T-helper 1 cell treated with Interleukin-12 subunit alpha and Interleukin-12 subunit beta and Interleukin-4 antibody, amounts not matched to agents 30 μg/mL and 1 μg/mL, for 36 hours (primary cell): ENCODE data around the gene REELD1.
A peak's percentile ranks its signal among the peaks of the same experiment; 100 is the strongest.

ENCODE experiments used
- H3K27ac Mint-ChIP-seq: one replicate; pipeline ENCODE4 v1.8.0; 2021; ENCODE audit warnings: mild to moderate bottlenecking, mixed read lengths
- H3K27me3 Mint-ChIP-seq: one replicate; pipeline ENCODE4 v1.8.0; 2021; ENCODE audit warnings: low read depth, mixed read lengths
- H3K36me3 Mint-ChIP-seq: one replicate; pipeline ENCODE4 v1.8.0; 2021; ENCODE audit warnings: low read depth, mixed read lengths
- H3K4me1 Mint-ChIP-seq: one replicate; pipeline ENCODE4 v1.8.0; 2021; ENCODE audit warnings: low read depth, mixed read lengths
- H3K4me3 Mint-ChIP-seq: one replicate; pipeline ENCODE4 v1.8.0; 2021; ENCODE audit warnings: mild to moderate bottlenecking, moderate library complexity, mixed read lengths
- H3K9me3 Mint-ChIP-seq: one replicate; pipeline ENCODE4 v1.8.0; 2021; ENCODE audit warnings: mixed read lengths

The REELD1 gene

DNA sequence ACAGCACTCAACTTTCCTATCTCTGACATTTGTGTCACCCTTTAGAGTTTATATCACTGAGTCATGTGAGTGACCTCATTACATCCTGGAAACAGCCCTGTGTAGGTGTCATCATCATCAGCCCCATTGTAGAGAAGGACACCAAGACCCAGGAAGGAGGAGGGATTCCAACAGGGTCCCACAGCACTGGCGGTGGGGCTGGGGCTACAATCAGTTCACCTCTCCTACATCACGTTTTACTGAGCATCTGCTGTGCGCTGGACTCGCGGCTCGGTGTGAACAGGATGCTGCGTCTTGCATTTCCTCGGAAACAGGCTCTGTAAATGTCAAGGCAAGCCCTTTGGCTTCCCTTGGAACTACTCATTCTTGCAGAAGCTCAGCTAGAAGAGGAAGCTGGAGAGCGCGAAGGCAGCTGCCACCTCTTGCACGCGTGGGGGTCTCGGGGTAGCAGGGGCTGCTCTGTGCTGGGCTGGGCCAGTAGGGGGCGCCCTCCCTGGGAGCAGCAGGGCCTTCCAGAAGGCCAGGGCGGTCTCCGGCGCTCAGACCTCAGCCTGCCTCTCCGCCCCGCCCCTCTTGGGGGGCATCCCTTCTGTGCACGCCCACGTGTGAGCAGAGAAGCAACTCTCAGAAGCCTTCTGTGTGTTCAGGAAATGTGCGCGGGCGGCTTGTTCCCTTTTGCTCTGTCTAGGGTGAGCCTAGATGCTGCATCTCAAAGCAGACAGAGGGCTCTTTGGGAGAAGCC, 29.0 kb downstream of the REELD1 start:
- Mint-ChIP-seq H3K36me3 (no peaks in the 10 kb centered on the region), H3K9me3 (no peaks in the 10 kb centered on the region), H3K27me3 (no peaks in the 10 kb centered on the region), H3K4me1 (peaks cover 3% of the 10 kb centered on the region), H3K4me3 (peak overlapping the region; percentile 46), H3K27ac (peak overlapping the region; percentile 59)

DNA sequence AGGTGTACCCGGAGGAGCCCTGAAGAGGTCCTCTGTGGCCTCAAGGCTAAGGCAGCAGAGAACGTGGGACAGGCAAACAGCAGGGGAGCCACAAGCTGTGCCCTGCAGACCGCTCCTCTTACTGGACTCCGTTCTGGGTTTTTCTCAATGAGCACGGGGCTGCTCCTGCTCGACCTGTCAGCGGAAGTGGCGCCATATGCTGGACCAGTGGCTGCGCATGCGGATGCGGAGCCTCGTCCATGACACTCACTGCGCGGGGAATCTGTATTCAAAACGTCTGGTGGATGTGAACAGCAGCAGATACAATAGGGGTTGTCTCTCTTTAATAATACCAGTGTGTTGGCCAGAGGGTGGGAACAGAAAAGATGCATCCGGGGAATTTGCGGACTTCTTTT, 29.5 kb downstream of the REELD1 start:
- H3K27ac Mint-ChIP-seq = peak overlapping the region; percentile 41
- H3K27me3 Mint-ChIP-seq = no peaks in the 10 kb centered on the region
- H3K9me3 Mint-ChIP-seq = no peaks in the 10 kb centered on the region
- no peak overlapping the region for H3K4me3 Mint-ChIP-seq
- H3K4me1 Mint-ChIP-seq = peaks cover 3% of the 10 kb centered on the region
- no peaks in the 10 kb centered on the region for H3K36me3 Mint-ChIP-seq

DNA sequence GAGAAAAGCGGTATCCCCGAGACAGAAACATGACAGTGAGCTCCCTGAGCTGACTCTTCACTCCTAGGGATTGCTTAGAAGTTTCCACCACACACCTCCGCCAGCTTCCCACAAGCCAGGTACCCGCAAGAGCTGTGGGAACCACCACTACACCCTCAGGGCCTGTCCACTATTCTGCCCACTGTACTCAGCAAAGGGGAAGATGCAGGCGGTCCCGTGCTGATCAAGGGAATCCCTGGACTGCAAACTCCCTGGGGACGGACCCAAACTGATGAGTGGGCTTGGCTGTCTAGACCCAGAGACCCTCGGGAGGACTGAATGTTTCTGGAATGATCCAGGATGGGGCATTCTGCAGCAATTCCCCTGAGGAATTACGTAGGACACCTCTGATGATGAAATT, 30.2 kb downstream of the REELD1 start:
- Mint-ChIP-seq H3K9me3 (no peaks in the 10 kb centered on the region), H3K27ac (no peak overlapping the region), H3K27me3 (no peaks in the 10 kb centered on the region)

DNA sequence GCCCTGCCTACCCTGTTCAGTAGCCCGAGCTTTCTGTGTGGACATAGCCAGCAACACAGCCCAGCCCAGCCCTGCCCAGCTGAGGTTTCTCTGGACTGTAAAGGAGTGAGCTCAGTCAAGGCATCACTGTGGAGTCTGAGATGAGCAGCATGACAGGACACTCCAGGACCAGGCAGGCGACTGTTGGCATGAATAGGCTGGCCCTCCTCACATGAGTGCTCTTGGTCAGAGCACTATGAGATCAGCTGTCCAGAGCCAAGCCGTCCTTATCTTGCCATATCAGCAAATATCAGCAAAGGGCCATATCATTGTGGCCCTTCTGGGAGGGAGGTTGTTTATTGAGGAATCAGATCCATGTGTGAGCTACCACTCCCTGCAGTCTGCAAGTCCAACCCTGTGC, 30.9 kb downstream of the REELD1 start:
- no peaks in the 10 kb centered on the region for H3K36me3 Mint-ChIP-seq
- H3K27ac Mint-ChIP-seq = no peak overlapping the region
- no peaks in the 10 kb centered on the region for H3K9me3 Mint-ChIP-seq
- H3K27me3 Mint-ChIP-seq = no peaks in the 10 kb centered on the region
- peaks cover 3% of the 10 kb centered on the region for H3K4me1 Mint-ChIP-seq
- no peak overlapping the region for H3K4me3 Mint-ChIP-seq

More for the DNA sequence above, 30.2 kb downstream of the REELD1 start:
- Mint-ChIP-seq H3K4me3 (no peak overlapping the region), H3K36me3 (no peaks in the 10 kb centered on the region), H3K4me1 (peaks cover 3% of the 10 kb centered on the region)

DNA sequence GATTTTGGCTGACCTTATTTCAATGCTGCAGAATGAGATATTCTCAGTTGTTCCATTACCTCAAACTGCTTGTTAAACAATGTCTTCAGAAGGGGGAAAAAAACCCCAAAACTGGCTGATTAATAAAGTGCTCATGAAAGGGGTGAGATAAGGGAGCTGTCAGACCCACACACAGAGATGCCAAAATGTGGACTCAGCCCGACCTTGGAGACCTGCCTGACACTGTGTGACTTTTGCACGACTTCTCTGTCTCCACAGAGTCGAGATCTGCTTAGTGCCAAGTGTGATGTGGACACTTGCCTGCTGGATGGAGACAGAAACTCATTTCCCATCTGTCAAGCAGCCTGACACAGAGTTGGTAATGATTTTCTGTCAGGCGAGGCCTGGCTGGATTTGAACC, 31.5 kb downstream of the REELD1 start:
- Mint-ChIP-seq H3K4me3 (no peak overlapping the region), H3K27ac (no peak overlapping the region), H3K36me3 (no peaks in the 10 kb centered on the region), H3K9me3 (no peaks in the 10 kb centered on the region), H3K4me1 (peaks cover 3% of the 10 kb centered on the region), H3K27me3 (no peaks in the 10 kb centered on the region)

DNA sequence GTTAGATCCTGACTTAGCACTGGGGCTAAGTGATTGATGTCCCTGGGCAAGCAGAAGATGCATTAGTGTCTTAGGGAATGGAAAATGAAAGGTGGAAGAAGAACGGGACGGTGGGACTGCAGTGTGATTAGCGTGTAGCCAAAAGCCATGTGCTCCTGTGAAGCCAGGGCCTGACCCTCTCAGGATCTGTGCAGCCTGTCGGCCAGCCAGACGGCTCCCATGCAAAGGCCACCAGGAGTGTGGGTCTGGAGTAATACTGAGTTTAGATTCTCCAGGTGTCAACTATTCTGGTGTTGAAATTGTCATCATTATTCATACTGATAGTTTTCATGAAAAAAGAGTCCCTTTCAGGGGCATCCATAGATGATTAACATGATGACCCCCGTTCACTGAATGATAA, 32.0 kb downstream of the REELD1 start:
- peaks cover 3% of the 10 kb centered on the region for H3K4me1 Mint-ChIP-seq
- no peaks in the 10 kb centered on the region for H3K36me3 Mint-ChIP-seq
- no peaks in the 10 kb centered on the region for H3K9me3 Mint-ChIP-seq
- no peak overlapping the region for H3K4me3 Mint-ChIP-seq
- H3K27ac Mint-ChIP-seq = no peak overlapping the region
- H3K27me3 Mint-ChIP-seq = no peaks in the 10 kb centered on the region

DNA sequence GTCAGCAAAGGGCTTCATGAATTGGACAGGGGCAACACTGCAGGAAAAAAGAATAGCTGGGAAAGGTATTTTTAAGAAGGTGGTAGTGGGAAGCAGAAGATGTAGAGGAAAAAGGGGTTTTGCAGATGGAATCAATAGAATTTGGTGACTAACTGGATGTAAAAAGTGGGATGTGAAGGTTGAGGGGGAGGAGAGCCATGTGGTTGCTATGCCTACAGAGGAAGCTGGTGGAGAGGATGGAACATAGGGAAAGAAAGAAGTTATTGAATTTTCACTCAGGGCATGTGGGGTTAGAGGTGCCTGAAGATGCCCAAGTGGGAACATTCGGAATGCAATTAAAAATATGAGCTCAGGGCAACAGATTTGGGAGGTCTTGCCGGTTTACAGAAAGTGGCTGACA, 33.0 kb downstream of the REELD1 start:
- H3K9me3 Mint-ChIP-seq = no peaks in the 10 kb centered on the region
- no peaks in the 10 kb centered on the region for H3K36me3 Mint-ChIP-seq
- no peak overlapping the region for H3K27ac Mint-ChIP-seq
- no peak overlapping the region for H3K4me3 Mint-ChIP-seq
- no peaks in the 10 kb centered on the region for H3K4me1 Mint-ChIP-seq
- H3K27me3 Mint-ChIP-seq = no peaks in the 10 kb centered on the region

DNA sequence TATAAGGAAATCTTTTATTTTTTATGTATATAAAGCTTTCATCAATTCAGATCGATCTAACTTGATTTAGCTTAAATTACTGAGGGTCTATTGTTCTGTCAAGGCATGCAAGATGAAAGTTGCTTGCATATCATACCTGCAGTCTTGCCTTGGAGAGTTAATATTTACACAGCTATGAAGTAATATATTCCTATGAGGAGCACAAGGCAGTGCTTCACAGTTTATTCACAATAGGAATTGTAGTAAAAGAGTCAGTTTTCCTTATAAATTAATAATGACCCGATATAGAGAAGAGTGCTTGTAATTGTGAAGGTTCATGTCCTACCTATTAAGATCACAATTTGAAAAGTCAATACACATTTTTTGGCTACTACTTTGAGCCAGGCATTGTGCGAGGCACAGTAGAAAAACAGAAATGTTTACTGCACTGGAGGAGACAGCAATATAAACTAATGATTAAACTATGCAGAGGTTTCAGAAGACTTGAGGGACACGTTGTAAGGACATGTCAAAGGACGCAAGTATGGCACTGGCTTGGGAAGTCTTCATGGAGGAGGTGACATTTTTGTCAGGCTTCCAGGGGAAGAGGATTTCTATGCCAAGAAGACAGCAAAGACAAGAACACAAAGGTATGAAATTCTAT, 38.8 kb downstream of the REELD1 start:
- peaks cover 2% of the 10 kb centered on the region for H3K36me3 Mint-ChIP-seq
- no peaks in the 10 kb centered on the region for H3K4me1 Mint-ChIP-seq
- no peak overlapping the region for H3K27ac Mint-ChIP-seq
- H3K9me3 Mint-ChIP-seq = no peaks in the 10 kb centered on the region
- H3K27me3 Mint-ChIP-seq = no peaks in the 10 kb centered on the region
- no peak overlapping the region for H3K4me3 Mint-ChIP-seq

DNA sequence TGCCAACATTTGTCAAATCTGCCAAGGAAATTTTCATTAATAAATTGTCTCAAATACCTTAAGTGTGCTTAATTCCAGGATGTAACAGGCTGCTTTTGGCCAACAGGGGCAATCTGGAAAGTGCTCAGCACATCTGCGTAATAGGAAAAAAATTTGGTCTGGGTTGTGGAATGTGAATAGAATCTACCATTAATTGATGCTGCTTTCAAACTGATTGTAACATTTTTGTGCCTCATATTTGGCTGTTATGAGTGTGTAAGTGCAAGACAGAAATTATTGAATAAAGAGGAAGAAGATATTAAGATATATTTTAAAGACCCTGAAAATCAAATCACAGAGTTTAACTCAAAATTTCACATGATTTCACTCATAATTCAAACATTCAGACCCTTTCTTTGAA, 41.1 kb downstream of the REELD1 start:
- H3K4me1 Mint-ChIP-seq = no peaks in the 10 kb centered on the region

DNA sequence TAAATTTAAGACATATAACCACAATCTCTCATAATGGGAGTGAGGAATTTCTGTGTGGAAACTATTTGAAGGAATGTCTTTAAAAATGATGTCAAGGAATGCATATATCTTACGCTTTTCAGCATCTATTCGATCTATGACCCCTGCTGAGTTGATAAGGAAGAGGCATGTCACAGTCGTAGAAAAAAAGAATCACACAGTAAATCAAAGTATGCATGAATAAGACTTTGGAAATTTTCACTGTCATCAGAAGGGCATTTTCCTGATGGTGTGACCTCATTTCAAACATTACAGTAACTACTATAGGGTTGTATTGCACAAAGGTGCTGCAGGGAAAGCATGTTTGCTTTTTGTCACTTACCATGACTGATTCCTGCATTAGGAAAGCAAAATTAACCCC, 41.5 kb downstream of the REELD1 start:
- peaks cover 4% of the 10 kb centered on the region for H3K36me3 Mint-ChIP-seq
- no peaks in the 10 kb centered on the region for H3K27me3 Mint-ChIP-seq
- no peaks in the 10 kb centered on the region for H3K4me1 Mint-ChIP-seq
- H3K9me3 Mint-ChIP-seq = no peaks in the 10 kb centered on the region
- H3K4me3 Mint-ChIP-seq = no peak overlapping the region
- H3K27ac Mint-ChIP-seq = no peak overlapping the region

More for the DNA sequence above, 41.1 kb downstream of the REELD1 start:
- no peaks in the 10 kb centered on the region for H3K9me3 Mint-ChIP-seq
- H3K27me3 Mint-ChIP-seq = no peaks in the 10 kb centered on the region
- no peak overlapping the region for H3K4me3 Mint-ChIP-seq
- H3K27ac Mint-ChIP-seq = no peak overlapping the region
- peaks cover 4% of the 10 kb centered on the region for H3K36me3 Mint-ChIP-seq

DNA sequence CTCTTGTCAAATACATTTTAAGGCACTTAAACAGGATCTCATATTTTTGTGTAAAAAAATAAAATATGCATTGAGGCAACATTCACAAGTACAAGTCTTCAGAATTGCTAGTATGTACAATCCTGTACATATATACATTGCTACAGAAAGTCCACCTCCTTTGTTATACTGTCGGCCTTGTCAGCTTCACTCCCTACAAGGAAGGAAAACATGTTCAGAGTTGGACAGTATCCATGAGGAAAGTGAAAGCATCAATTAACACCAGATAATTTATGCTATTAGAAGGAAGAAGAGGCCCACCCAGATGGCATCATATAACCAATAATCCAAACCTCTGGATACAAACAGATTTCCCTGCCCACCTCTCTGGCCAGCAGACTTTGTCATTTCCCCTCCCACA, 42.0 kb downstream of the REELD1 start:
- Mint-ChIP-seq H3K27ac (no peak overlapping the region), H3K4me1 (no peaks in the 10 kb centered on the region), H3K4me3 (no peak overlapping the region), H3K9me3 (no peaks in the 10 kb centered on the region), H3K36me3 (peaks cover 4% of the 10 kb centered on the region), H3K27me3 (no peaks in the 10 kb centered on the region)

DNA sequence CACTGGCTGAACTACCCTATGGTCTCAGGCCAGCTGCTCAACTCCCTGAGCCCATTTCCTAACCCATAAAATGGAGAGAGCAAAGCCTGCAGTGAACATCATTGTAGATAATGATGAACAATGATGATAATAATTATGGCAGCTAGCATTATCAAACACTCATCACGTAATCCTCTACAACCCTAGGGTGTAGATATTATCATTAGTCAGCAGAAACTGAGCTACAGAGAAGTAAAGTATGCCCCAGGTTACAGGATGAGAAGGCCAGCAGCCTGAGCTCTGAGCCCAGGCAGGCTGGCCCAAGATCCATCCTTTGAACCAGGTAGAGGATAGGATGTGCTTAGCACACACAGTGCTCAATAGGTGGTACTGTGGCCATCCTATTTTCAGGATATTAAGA, 43.2 kb downstream of the REELD1 start:
- peaks cover 4% of the 10 kb centered on the region for H3K36me3 Mint-ChIP-seq
- no peaks in the 10 kb centered on the region for H3K4me1 Mint-ChIP-seq
- H3K9me3 Mint-ChIP-seq = no peaks in the 10 kb centered on the region

DNA sequence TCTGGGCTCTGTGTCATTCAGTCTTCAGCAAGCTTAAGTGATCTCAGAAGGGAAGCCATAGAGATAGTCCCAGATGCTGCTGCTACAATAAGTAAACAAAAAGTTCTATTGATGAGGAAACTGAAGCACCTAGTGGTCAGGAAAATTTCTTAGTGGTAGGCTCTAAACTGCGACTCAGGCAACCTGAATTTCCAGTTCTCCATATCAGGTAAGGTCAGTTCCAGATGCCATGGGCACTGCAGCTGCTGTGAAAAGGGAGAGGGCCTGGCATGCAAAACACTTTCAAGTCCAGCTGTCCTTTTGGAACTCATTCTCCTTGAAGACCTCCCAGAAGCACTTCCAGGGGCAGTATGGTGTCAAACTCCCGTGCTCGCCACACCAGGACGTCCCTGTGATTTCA, 46.2 kb downstream of the REELD1 start:
- no peaks in the 10 kb centered on the region for H3K9me3 Mint-ChIP-seq
- H3K4me3 Mint-ChIP-seq = no peak overlapping the region

More for the DNA sequence above, 43.2 kb downstream of the REELD1 start:
- H3K4me3 Mint-ChIP-seq = no peak overlapping the region
- H3K27me3 Mint-ChIP-seq = no peaks in the 10 kb centered on the region
- H3K27ac Mint-ChIP-seq = no peak overlapping the region

DNA sequence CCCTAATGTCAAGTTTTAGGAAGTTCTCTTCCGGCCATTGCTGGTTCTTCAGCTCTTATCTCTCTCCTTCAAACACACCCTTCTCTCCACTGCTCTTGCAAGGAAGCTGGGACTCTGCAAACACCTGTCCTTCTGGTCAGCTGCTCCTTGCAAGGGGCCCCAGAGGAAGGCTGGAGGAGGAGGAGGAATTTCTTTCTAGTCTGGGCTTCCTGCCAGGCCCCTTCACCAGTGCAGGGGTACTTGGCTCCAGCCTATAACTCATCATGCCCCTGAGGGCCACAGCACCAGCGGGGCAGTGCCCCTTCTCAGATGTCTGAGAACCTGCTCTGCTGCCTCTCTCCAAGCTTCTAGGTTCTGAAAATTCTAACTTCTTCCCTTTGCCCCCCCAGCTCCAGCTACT, 46.7 kb downstream of the REELD1 start:
- H3K9me3 Mint-ChIP-seq = no peaks in the 10 kb centered on the region
- H3K4me3 Mint-ChIP-seq = no peak overlapping the region
- H3K27ac Mint-ChIP-seq = no peak overlapping the region
- no peaks in the 10 kb centered on the region for H3K4me1 Mint-ChIP-seq
- peaks cover 3% of the 10 kb centered on the region for H3K36me3 Mint-ChIP-seq
- H3K27me3 Mint-ChIP-seq = no peaks in the 10 kb centered on the region

More for the DNA sequence above, 46.2 kb downstream of the REELD1 start:
- no peaks in the 10 kb centered on the region for H3K27me3 Mint-ChIP-seq
- no peaks in the 10 kb centered on the region for H3K4me1 Mint-ChIP-seq
- H3K27ac Mint-ChIP-seq = no peak overlapping the region
- peaks cover 4% of the 10 kb centered on the region for H3K36me3 Mint-ChIP-seq

DNA sequence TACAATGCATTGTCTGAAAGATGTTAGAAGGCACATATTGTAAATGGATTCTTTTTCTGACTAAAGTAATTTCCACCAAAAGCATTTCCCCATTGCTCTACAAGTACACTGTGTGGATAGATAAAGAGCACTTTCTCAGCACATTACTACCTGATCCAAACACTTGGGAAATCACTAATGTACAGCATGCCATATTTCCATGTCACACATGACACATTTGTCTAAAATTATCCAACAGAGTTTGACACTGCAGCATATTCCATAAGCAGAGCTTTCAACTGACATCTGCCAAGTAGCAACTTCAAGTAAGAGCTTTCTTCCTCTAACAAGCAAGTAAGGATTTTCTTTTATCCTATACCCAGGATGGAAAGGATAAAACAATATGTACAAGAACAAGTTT, 49.5 kb downstream of the REELD1 start:
- H3K27ac Mint-ChIP-seq = no peak overlapping the region
- no peak overlapping the region for H3K4me3 Mint-ChIP-seq
- no peaks in the 10 kb centered on the region for H3K27me3 Mint-ChIP-seq
- H3K4me1 Mint-ChIP-seq = no peaks in the 10 kb centered on the region
- no peaks in the 10 kb centered on the region for H3K36me3 Mint-ChIP-seq
- H3K9me3 Mint-ChIP-seq = no peaks in the 10 kb centered on the region
